ENCODE measurements around the gene SH3BP5L. TPM values are rescaled to one million over a fixed set of nuclear protein-coding genes. Genes with fewer than 3 reads are reported as not detected.

Gene SH3BP5L
- total and polyA plus RNA-seq, 2 of the 8 experiments (the other 6 are each of a cell fraction or from before 2014, with no cell fraction given) = 20.2 to 28.4 TPM

- TF ChIP-seq CHD7 (IDR thresholded peaks at IDR 0.05; ENCODE audit: insufficient replicate concordance, low read length) (no peak), GTF2F1 (IDR thresholded peaks at IDR 0.05; ENCODE audit: borderline replicate concordance, low read depth, low read length) (no peak), PHF8 (conservative IDR thresholded peaks at IDR 0.05; ENCODE audit: low read depth, low read length) (no peak), TAF1 (IDR thresholded peaks at IDR 0.05; ENCODE audit: low read depth, low read length) (no peak), SUZ12 (IDR thresholded peaks at IDR 0.05; ENCODE audit: low read length) (no peak), KDM5A (IDR thresholded peaks at IDR 0.05; ENCODE audit: low read length) (no peak), SP1 (IDR thresholded peaks at IDR 0.05; ENCODE audit: low read depth, low read length) (no peak), RXRA (IDR thresholded peaks at IDR 0.05; ENCODE audit: insufficient read depth, low read depth, low read length) (no peak), MAX (IDR thresholded peaks at IDR 0.05) (no peak), JUN (IDR thresholded peaks at IDR 0.05; ENCODE audit: low read depth, low read length) (no peak), TEAD4 (IDR thresholded peaks at IDR 0.05; ENCODE audit: low read depth, low read length) (no peak), POLR2A (IDR thresholded peaks at IDR 0.05; ENCODE audit: control extremely low read depth in 1 of 2, low read depth in 2 of 2, low read length in 2 of 2) (no peak), SP2 (IDR thresholded peaks at IDR 0.05; ENCODE audit: low read length) (no peak), POLR2AphosphoS5 (IDR thresholded peaks at IDR 0.05; ENCODE audit: low read depth, low read length) (no peak)
These were observed 24.4 kb upstream of the SH3BP5L start (continued) for GRCh38 chr1:248850124-248850523.

All from H1 (cell line).